OCI-LY7 (cell line): Measurements from ENCODE around the gene NOXRED1. TPM values are rescaled to one million over a fixed set of nuclear protein-coding genes. Genes with fewer than 3 reads are reported as not detected.

Source experiments
- BruUV-seq: library from RNA; stranded (reverse); fragments of 400-500 nt; replicated peaks from 2 replicates; lab custom pipeline; 2021; lab: Mats Ljungman, UMichigan
- CTCF ChIA-PET: fragments of 300-600 bp; sonication (Branson Sonifier 250); formaldehyde crosslinking; loops from one replicate; lab custom pipeline; 2022; ENCODE audit warnings: antibody characterized with exemption; ENCODE audit not compliant: unreplicated experiment; lab: Charles Lee
- POLR2A ChIA-PET: fragments of 300-600 bp; sonication (Branson Sonifier 250); formaldehyde crosslinking; loops from one replicate; lab custom pipeline; 2022; ENCODE audit warnings: antibody characterized with exemption; lab: Charles Lee
- DNase-seq: peaks from one replicate; pipeline ENCODE4 v3.0.0-alpha.2; 2015; ENCODE audit warnings: low spot score
- H2AFZ ChIP-seq: fragments of 200-600 bp; sonication (generic), shearing (Covaris generic); 2 replicates; pipeline ENCODE4 v1.6.1; 2014; ENCODE audit warnings: mild to moderate bottlenecking, antibody characterized with exemption, low read length, moderate library complexity
- H3K27ac ChIP-seq: fragments of 200-600 bp; sonication (generic); 2 replicates; pipeline ENCODE4 v1.5.1; 2014; ENCODE audit warnings: mixed run types, low read depth, mild to moderate bottlenecking, moderate library complexity, low read length, inconsistent platforms; ENCODE audit not compliant: poor library complexity, severe bottlenecking
- H3K36me3 ChIP-seq: fragments of 200-600 bp; sonication (generic); 2 replicates; pipeline ENCODE4 v1.6.1; 2014; ENCODE audit warnings: mild to moderate bottlenecking, antibody characterized with exemption, low read length, moderate library complexity, mixed read lengths; ENCODE audit not compliant: insufficient read depth
- H3K4me1 ChIP-seq: fragments of 200-600 bp; sonication (generic); 2 replicates; pipeline ENCODE4 v1.5.1; 2014; ENCODE audit warnings: mild to moderate bottlenecking, low read length; ENCODE audit not compliant: insufficient read depth, poor library complexity, severe bottlenecking
- H3K4me2 ChIP-seq: fragments of 200-600 bp; sonication (generic); 2 replicates; pipeline ENCODE4 v1.6.1; 2014; ENCODE audit warnings: mild to moderate bottlenecking, low read length
- H3K4me3 ChIP-seq: fragments of 200-600 bp; sonication (generic); 2 replicates; pipeline ENCODE4 v1.5.1; 2014; ENCODE audit warnings: mild to moderate bottlenecking, low read depth, low read length; ENCODE audit not compliant: poor library complexity, severe bottlenecking
- H3K79me2 ChIP-seq: fragments of 200-600 bp; sonication (generic); 2 replicates; pipeline ENCODE4 v1.6.1; 2016; ENCODE audit warnings: low read depth, mild to moderate bottlenecking, low read length, moderate library complexity, mixed read lengths; ENCODE audit not compliant: insufficient read depth
- H3K9me2 ChIP-seq: fragments of 200-600 bp; sonication (generic); 2 replicates; pipeline ENCODE4 v1.6.1; 2016; ENCODE audit warnings: mild to moderate bottlenecking, low read length, mixed read lengths; ENCODE audit not compliant: insufficient read depth
- H3K9me3 ChIP-seq: fragments of 200-600 bp; sonication (generic); 2 replicates; pipeline ENCODE4 v1.6.1; 2014; ENCODE audit warnings: mild to moderate bottlenecking, mixed run types, low read length, mixed read lengths
- H4K20me1 ChIP-seq: fragments of 200-600 bp; sonication (generic); 2 replicates; pipeline ENCODE4 v1.6.1; 2014; ENCODE audit warnings: mild to moderate bottlenecking, antibody characterized with exemption, low read length, moderate library complexity, mixed read lengths; ENCODE audit not compliant: insufficient read depth
- CTCF ChIP-seq: fragments of 200-600 bp; sonication (generic); conservative IDR thresholded peaks from 2 replicates; pipeline ENCODE4 v1.5.1; 2014; ENCODE audit warnings: mild to moderate bottlenecking, antibody characterized with exemption, low read length, moderate library complexity, mixed read lengths
- EZH2phosphoT487 ChIP-seq: fragments of 200-600 bp; sonication (generic); IDR thresholded peaks from 2 replicates; pipeline ENCODE4 v1.6.1; 2018; ENCODE audit warnings: low read depth, borderline replicate concordance, mild to moderate bottlenecking, mixed run types, antibody characterized with exemption, low read length, moderate library complexity, mixed read lengths
- intact Hi-C: fragments of 100-400 bp; cut with micrococcal nuclease; formaldehyde crosslinking; loops from one replicate; pipeline ENCODE4 v1.10.0; 2022; ENCODE audit not compliant: unreplicated experiment
- total RNA-seq, 2 experiments: library from RNA; depleted of rRNA in 1 of 2; stranded (reverse); fragments of >200 nt in 1 of 2; shearing (Covaris generic) in 1 of 2; gene quantifications; 2 replicates each; pipeline ENCODE4 v1.2.3, GENCODE V29; 2014 to 2022

The NOXRED1 gene
- total RNA-seq, 2 experiments from 2014 or later: 0.38 to 0.74 TPM

GRCh38 chr14:77369285-77369684 is 54.0 kb downstream of the NOXRED1 start:
- peaks cover 74% of the 10 kb centered on the region for H3K4me1 ChIP-seq
- H2AFZ ChIP-seq: no peak overlapping the region
- no peaks in the 10 kb centered on the region for H3K9me2 ChIP-seq
- intact Hi-C loops: no loop called here
- peak; percentile 33 for DNase-seq
- no peak overlapping the region for H3K4me3 ChIP-seq
- ChIA-PET CTCF (no interaction called here), POLR2A (interaction anchor here (0.7 to 1.0 kb wide), 4 partner anchors 12 to 38 kb away, joined by 3 to 8 read pairs (median 5); no protein-coding TSS in a partner anchor)
- H3K27ac ChIP-seq: peak overlapping the region; percentile 1
- H3K9me3 ChIP-seq: no peaks in the 10 kb centered on the region
- H3K79me2 ChIP-seq: peaks cover 84% of the 10 kb centered on the region
- no TSS peak for BruUV-seq
- H3K36me3 ChIP-seq: peaks cover 32% of the 10 kb centered on the region
- peak overlapping the region; percentile 5 for H3K4me2 ChIP-seq
- H4K20me1 ChIP-seq: no peaks in the 10 kb centered on the region
- TF ChIP-seq EZH2phosphoT487 (no peak), CTCF (no peak)

- intact Hi-C loops: no loop called here
- TF ChIP-seq CTCF: no peak
- no peak for TF ChIP-seq EZH2phosphoT487
- no peak for DNase-seq
- no peak overlapping the region for H3K4me3 ChIP-seq
- no TSS peak for BruUV-seq
- peaks cover 14% of the 10 kb centered on the region; the same call in 1 of the 2 replicates for H3K9me3 ChIP-seq
- POLR2A ChIA-PET: interaction anchor here (1.0 kb wide), 1 partner anchor 8 kb away, joined by 4 read pairs; no protein-coding TSS in a partner anchor
- peaks cover 62% of the 10 kb centered on the region for H3K36me3 ChIP-seq
- no peaks in the 10 kb centered on the region for H3K9me2 ChIP-seq
- no peak overlapping the region for H3K4me2 ChIP-seq
- no peaks in the 10 kb centered on the region for H4K20me1 ChIP-seq
- peaks cover 46% of the 10 kb centered on the region for H3K4me1 ChIP-seq
- no peak overlapping the region for H3K27ac ChIP-seq
- peaks cover 86% of the 10 kb centered on the region for H3K79me2 ChIP-seq
- H2AFZ ChIP-seq: no peak overlapping the region
- CTCF ChIA-PET: no interaction called here
Observed at GRCh38 chr14:77364146-77364545, 59.2 kb downstream of the NOXRED1 start.

GRCh38 chr14:77359626-77360025 is 63.7 kb downstream of the NOXRED1 start:
- ChIA-PET CTCF (no interaction called here), POLR2A (interaction anchor here (0.6 to 1.2 kb wide), 2 partner anchors 18 to 19 kb away, joined by 3 to 5 read pairs; partner anchors contain the start of genes SAMD15 and TMED8)
- peaks cover 14% of the 10 kb centered on the region; the same call in 1 of the 2 replicates for H3K9me3 ChIP-seq
- intact Hi-C loops: no loop called here
- no peak overlapping the region for H3K27ac ChIP-seq
- no peak for TF ChIP-seq CTCF
- no peak for TF ChIP-seq EZH2phosphoT487
- peaks cover 79% of the 10 kb centered on the region for H3K79me2 ChIP-seq
- H4K20me1 ChIP-seq: no peaks in the 10 kb centered on the region
- H3K9me2 ChIP-seq: no peaks in the 10 kb centered on the region
- H3K4me2 ChIP-seq: no peak overlapping the region
- no peak for DNase-seq
- H3K36me3 ChIP-seq: peaks cover 59% of the 10 kb centered on the region
- no TSS peak for BruUV-seq
- peaks cover 16% of the 10 kb centered on the region for H3K4me1 ChIP-seq
- H2AFZ ChIP-seq: no peak overlapping the region
- no peak overlapping the region for H3K4me3 ChIP-seq
